Effector CD8-positive, alpha-beta T cell (primary cell): ENCODE results near the gene BCKDHA.
"Not testable (repeated sequence)": the region's sequence is repeated elsewhere in the genome, so short reads cannot be mapped to it uniquely, and the experiment has no call there.

ENCODE experiments used
- DNase-seq: peaks from one replicate; lab custom pipeline; 2025; lab: John Stamatoyannopoulos, UW

Gene BCKDHA

DNA sequence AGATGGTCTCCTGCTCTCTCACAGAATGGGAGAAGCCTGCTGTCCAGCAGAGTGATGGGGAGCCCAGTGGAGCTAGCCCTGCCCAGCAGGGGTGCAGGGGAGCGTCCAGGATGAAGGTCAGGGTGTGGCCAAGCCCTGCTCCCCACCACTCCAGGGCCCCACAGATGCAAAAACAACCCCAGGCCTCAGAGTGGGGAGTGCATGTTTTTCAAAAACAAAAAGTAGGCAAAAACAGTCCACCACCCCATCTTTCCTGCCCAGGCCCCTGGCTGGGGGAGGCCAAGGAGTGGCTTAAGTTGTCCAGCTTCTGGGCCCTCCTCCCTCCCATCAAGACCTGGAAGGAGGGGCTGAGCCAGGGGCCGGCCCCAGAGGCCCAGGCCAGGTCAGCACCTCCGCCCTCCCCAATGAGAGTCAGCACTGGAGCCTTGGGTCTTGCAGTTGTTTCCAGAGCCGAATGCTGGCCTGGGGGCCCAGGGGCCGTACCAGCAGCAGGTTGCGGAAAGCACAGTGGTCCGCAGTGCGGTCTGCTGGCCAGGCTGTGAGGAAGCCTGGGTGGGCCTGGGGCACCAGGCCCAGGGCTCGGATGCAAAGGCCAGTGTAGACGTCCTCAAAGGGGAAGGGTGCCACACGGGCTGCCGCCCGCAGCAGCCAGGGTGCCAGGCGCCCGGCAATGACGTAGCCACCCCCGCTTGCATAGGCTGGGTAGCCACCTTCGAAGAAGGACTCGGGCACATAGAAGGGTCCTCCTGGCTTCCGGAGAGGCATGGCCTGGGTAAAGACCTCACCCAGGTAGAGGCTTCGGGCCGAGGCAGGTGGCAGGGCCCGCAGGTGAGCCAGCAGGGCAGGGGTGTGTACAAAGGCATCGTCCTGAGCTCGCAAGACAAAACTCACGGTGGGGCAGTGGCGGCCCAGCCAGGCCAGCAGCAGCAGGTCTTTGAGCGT lies 27.8 kb downstream of the BCKDHA start:
- DNase-seq: no peak

DNA sequence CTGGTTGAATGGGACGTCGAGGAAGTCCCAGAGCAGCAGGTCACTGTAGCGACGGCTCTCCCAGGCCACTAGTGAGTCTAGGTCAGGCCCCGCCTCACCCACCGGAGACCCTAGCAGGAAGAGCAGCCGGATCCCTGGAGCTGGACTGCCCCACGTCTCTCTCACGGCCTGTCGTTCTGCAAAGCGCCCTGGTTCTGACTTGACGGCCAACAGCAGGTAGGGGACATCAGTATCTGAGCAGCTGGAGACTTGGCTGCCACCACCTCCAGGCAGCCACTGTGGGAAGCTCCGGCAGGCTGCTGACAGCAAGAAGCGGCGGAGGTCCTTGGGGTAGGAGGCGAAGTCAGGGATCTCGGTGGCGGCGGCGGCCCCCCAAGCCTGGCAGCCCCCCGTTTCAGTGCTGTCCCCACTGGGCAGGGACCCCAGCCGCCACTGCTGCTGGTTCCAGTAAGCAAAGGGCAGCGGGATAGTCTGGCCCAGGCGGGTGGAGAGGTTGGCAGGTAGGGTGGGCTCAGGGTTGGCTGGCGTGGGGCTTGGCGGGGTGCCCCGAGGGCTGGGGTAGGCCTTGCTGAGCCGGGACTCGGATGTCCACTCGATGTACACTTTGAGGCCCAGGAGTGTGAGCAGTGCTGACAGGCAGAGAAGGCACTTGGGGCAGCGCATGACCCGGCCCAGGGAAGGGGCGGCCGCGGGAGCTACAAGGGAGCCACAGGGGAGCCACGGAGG lies 28.7 kb downstream of the BCKDHA start:
- no peak for DNase-seq

DNA sequence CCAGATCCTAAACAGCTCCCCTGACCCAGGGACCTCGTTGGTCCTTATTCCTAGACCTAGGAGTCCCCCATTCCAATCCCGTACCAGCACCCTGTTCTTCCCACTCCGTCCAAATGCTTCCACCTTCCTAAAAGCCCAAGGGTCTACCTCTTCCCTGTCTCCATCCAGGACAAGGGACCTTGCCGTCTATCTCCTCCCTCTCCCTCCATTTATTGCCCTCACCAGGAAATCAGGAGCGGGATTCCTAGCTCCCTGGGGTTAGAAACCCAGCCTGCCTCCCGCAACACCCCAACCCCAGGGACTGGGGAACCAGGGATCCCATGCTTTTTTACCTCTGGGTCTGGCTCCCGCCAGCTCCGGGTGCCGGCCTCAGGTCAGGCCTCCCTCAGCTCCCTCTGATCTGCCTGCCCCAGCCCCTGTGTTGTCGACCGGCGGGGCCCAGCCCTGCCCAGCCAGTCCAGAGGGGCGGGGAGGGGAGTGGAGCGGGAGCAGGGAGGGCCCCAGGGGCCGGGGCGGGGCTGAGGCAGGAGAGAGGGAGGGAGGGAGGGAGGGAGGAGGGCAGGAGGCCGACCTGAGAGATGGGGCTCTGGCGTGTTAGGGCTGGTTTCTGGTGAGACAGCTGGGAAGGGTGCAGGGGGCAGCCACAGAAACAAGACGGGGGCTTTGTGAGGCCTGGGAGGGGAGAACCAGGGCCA lies 29.5 kb downstream of the BCKDHA start, which contains the start of gene B3GNT8:
Gene B3GNT8 (minus strand): TSS at position 423 of the 695 bp plus-strand sequence. CDS start 596 bp downstream, outside the sequence.
- peak; percentile 10 for DNase-seq

GRCh38 chr19:41427647-41428480 lies 30.2 kb downstream of the BCKDHA start:
- DNase-seq: no peak

- DNase-seq: no peak
Observed at GRCh38 chr19:41428481-41428859, 30.9 kb downstream of the BCKDHA start.

DNA sequence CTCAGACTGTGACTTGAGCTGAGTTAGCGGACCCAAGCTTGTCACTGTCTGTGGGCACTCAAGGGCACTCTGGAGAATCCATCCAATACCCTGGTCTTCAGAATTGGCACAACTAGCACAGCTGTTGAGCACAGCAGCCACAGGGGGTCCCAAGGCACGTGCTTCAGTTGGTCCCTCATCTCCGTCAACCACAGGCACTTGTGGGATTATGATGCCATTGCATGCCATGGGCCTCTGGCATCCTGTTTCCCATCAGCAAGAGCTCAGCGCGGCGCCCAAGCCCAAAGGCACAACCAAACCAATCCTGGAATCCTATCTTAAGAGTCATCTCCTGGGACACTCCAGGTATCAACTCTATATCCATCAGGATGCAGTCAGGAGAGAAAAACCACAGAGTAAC lies 33.3 kb downstream of the BCKDHA start:
- no peak for DNase-seq

DNA sequence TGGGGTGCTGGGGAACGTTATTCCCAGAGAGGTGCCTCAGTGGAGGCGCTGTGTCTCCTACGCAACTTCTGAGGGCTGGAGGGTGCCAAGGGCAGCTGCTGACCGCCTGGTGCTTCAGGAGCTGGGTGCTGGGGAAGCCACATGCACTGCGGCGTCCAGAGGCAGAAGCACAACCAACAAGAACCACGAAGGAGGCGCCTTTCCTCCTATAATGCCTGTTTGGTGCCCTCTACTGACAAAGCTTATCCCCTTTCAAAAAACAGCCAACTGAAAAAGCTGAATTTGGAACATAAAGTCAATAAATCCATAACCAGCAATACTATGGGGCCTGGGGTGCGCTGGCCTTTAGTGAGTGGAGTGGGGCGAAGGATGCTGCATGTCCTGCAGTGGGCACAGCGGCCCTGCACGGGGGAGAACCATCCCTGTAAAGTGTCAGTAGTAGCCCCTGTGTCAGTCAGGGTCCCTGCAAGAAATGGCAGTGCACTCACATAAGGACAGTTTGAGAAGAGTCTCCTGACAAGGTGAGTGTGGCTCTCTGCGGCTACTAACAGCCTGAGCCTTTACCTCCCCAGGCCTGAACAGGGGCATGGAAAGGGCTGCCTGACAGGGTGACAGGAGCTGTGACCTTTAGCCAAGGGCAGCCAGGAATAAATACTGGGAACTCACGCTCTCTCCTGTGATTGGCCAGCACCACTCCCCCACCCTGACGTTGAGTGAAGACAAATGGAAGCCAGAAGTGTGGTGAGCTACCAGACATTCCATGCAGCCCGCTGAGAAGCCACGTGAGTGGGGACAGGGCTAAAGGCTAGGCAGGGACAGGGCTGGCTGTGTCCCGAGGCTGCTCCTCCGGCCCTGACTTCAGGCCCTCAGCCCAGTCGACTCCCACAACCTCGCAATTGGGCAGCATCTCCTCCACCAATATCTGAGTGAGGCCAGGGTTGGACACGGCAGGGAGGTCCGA lies 34.1 kb downstream of the BCKDHA start:
- DNase-seq: no peak

DNA sequence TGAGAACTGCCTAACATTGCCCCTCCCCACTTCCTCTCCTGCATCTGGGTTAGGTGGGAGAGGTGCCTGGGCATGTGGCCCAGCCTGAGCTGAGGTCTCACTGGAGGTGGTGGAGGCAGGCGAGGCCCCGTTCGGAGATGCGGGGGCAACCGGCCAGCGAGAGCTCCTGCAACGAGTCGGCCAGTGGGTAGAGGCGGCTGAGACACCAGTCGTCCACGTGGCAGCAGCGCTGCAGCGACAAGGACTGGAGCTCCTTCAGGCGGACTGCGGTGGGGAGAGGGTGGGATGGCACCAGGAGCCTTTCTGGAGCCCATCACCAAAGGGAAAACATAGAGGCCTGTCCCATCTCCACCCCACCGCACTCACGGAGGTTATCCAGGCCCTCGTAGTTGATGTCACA lies 35.6 kb downstream of the BCKDHA start:
- DNase-seq: no peak

DNA sequence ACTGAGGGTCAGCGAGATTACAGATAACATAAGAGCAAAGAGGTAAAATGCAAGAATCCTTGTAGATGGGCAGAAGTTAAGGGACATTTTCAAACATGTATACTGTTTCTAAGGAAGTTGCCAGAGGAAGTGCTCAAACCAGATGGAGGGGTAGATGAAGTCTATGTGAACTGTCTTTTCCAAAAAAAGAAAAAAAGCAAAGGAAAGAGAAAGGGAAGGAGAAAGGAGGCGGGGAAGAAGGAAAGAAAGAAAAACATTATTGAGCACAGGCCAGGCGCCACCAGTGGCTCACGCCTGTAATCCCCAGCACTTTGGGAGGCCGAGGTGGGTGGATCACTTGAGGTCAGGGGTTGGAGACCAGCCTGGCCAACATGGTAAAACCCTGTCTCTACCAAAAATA lies 36.8 kb downstream of the BCKDHA start:
- DNase-seq: no peak

DNA sequence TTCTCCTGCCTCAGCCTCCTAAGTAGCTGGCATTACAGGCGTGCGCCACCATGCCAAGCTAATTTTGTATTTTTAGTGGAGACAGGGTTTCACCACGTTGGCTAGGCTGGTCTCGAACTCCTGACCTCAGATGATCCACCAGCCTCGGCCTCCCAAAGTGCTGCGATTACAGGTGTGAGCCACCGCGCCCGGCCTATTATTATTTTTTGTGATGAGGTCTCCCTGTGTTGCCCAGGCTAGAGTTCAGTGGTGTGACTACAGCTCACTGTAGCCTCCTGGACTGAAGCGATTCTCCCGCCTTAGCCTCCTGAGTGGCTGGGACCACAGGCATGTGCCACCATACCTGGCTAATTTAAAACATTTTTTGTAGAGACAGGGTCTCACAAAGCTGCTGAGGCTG lies 37.8 kb downstream of the BCKDHA start:
- not testable (repeated sequence) for DNase-seq

GRCh38 chr19:41435936-41436673 lies 38.5 kb downstream of the BCKDHA start:
- DNase-seq: no peak

DNA sequence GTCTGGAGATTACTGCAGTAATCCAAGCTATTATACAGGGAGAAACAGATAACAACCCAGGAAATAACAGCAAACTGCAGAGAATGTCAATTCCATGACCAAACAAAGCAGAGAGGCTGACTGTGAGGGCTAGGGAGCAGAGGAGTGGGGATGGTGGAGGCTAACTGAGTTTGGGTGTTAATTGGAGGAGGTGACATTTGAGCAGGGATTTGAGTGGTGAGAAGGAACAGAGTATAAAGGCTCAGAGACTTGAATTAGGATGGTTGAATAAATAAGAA lies 39.0 kb downstream of the BCKDHA start:
- no peak for DNase-seq

DNA sequence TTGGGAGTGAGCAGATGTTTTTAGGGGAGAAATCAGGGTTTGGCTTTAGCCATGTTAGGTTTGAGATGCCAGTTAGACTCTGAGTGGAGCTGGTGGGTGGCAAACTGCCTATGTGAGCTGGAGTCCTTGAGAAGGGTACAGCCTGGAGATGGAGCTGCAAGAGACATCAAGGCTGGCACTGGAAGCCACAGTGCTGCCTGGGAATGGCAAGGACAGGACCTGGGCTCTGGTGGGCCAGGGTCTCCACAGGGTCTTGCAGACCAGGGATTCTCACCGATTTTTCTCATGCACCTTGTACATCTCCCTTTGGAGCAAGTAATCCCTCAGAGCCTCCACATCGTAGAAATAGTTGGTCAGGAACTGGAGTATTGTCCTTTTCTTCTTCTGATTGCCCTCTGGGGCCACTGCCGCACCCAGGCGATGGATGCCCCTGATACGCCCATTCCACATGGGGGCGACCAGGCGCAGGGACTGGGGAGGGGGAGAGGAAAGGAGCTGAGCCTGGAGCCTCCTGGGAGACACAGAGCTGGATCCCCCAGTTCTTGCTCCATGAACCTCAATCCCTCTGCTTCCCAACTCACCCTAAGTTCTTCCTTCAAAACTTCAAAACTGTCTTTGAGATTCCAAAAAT lies 40.4 kb downstream of the BCKDHA start:
- no peak for DNase-seq

DNA sequence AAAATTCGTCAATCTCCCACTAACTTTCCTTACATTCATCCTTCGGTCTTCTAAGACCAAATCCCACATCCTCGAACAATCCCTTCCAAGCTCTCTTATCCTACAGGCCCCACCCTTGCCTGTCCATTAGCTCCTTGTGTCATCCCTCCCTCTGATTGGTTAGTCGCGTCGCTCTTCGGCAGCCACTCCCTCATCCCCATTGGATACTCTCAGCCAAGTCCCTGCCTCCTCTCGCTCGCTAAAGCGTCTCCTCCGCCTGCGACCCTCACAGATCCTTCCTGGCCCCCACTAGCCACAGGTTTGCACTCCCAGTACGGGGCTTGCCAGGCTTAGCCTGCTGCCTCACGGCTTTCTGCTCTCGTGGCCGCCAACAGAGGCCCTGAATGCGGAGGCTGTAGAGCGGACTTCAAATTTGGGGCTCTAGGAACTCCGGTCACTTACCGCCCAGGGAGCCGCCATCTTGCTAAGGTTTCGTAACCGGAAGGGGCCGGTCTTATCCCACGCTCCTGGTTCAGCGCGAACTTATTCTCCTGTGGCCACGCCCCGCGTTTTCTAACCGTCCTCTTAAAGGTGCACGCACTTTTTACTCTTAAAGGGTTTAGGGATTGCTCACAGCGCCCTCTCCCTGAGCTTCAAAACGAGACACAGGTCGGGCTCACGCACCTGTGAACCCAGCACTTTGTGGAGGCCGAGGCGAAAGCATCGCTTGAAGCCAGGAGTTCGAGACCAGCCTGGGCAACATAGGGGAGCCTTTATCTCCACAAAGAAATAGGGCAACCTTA lies 42.0 kb downstream of the BCKDHA start, which contains the start of gene DMAC2:
Gene DMAC2 (minus strand): TSS at position 472 of the 782 bp plus-strand sequence. CDS start 13 bp downstream, at position 459.
- peak; percentile 86 for DNase-seq

- no peak for DNase-seq
Observed at GRCh38 chr19:41441321-41441945, 43.8 kb downstream of the BCKDHA start.

DNA sequence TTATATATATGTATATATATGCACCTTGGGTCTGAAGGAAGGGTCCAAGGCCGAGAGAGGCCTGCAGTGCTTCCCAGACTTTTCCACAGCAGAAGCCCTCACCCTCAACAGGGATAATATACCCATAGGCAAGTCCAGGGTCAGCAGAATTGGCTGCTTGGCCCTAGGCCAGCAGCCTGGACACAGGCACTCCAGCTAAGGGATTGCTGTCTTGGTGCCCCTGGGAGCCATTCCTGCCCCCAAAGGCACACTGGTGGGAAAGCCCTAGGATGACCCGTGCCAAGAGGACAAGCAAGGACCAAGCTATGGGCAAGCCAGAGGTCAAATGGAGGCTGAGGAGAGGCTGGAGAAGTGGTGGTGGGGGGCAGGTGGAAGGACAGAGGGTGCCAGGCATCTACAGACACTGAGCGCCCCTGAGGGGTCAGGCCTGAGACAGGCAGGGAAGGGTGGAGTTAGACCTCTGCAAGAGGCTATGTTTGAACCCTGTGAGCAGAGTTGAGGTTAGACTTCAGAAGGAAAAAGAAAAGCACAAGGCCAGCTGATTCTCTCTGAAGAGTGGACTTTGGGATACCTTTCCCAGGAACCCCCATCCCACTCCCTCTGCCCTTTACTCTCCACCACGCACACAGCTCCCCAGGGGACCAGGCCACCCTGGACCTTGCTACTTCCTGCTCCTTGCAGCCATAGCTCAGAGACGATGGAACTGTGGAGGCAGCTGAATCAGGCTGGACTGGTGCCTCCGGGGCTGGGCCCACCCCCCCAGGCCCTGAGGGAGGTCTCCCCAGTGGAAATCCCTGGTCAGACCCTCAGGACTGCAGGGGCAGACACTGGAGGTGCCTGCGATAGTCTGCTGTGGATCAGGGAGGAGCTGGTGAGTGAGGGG lies 45.1 kb downstream of the BCKDHA start, which contains the start of gene ERICH4:
Gene ERICH4 (plus strand): TSS at position 684 of the 883 bp plus-strand sequence. CDS start 14 bp downstream, at position 698.
- DNase-seq: no peak
